Body of pancreas (tissue), 4 donors: ENCODE data around the gene USP12. TPM values are rescaled to one million over a fixed set of nuclear protein-coding genes. Genes with fewer than 3 reads are reported as not detected.

Experiments
- ATAC-seq: fragments of 150-250 bp; one replicate; pipeline ENCODE4 v1.9.1; 2016
- DNase-seq, 4 donors: peaks; one replicate each; pipeline ENCODE4 v3.0.0-alpha.2; 2019
- H3K27ac ChIP-seq, 4 donors: fragments of 200-600 bp; sonication (generic); 1 replicate in 3 of 4; 2 replicates in 1 of 4; pipeline versions ENCODE4 v1.5.1 to v1.6.1; 2016 to 2019; ENCODE audit warnings: mild to moderate bottlenecking in 1 of 4, mixed read lengths in 1 of 4, moderate library complexity in 1 of 4
- H3K27me3 ChIP-seq, 2 donors: fragments of 200-600 bp; sonication (generic); one replicate each; pipeline ENCODE4 v1.6.0; 2016; ENCODE audit warnings: mild to moderate bottlenecking in 1 of 2
- H3K36me3 ChIP-seq, 2 donors: fragments of 200-600 bp; sonication (generic); replicated peaks in 1 of 2; 2 replicates each; pipeline ENCODE4 v1.5.1; 2016; ENCODE audit warnings: low read depth in 2 of 2; ENCODE audit not compliant: insufficient read depth in 1 of 2
- H3K4me1 ChIP-seq: fragments of 200-600 bp; sonication (generic); one replicate; pipeline ENCODE4 v1.6.0; 2016
- H3K4me3 ChIP-seq, 2 donors: fragments of 200-600 bp; sonication (generic); 1 replicate in 1 of 2; 2 replicates in 1 of 2; pipeline ENCODE4 v1.5.1; 2016 to 2019
- H3K9me3 ChIP-seq, 3 donors: fragments of 200-600 bp; sonication (generic); 1 replicate in 2 of 3; 2 replicates in 1 of 3; pipeline ENCODE4 v1.5.1; 2016
- POLR2A ChIP-seq, 3 donors: fragments of 450-650 bp; IDR thresholded peaks; one replicate each; pipeline ENCODE4 v1.6.1; 2016; ENCODE audit warnings: antibody characterized with exemption in 3 of 3, mild to moderate bottlenecking in 2 of 3
- WGBS, 2 donors: methylation state at CpG; one replicate each; pipeline ENCODE4 v1.1.5; 2017; 5-methylcytosine and 5-hydroxymethylcytosine counted together
- intact Hi-C: fragments of 100-400 bp; cut with DNase I; formaldehyde crosslinking; loops from one replicate; pipeline ENCODE4 v1.15.1; 2023
- total RNA-seq, 2 donors: library from RNA; depleted of rRNA; stranded (reverse); fragments of >200 nt; gene quantifications; one replicate each; pipeline ENCODE4 v1.1.0, GENCODE V29; 2016
- TF ChIP-seq, protein P1 (sequence below), 7 experiments: fragments of 450-650 bp in 4 of 7; fragments of 200-600 bp in 3 of 7; sonication (generic) in 3 of 7; IDR thresholded peaks; one replicate each; pipeline ENCODE4 v1.5.1; 2016 to 2019; ENCODE audit warnings: antibody characterized with exemption in 7 of 7

Gene USP12
- total RNA-seq, 2 donors from 2014 or later: 12.9 to 16.9 TPM

DNA sequence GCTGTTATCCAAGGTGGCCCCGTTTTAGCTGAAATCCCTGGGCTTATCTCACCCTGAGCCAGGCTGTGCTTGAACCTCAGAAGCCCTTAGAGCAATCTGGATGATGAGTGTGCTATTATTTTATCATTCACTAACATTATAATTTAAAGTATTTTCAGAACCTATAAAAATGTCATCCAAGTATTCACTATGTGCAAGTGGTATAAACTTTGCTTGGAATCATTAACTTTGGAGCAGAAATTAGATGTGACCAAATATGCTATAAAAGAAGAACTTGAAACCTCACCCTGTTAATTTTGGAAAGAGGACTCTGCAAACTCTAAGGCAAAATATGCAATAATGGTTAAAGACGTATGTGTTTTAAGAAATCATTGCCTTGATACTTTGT lies 147.5 kb downstream of the USP12 start:
- Histone ChIP-seq H3K9me3 (no peaks in the 10 kb centered on the region), H3K4me1 (peaks cover 5% of the 10 kb centered on the region), H3K36me3 (no peaks in the 10 kb centered on the region), H3K27ac (no peak overlapping the region), H3K27me3 (no peaks in the 10 kb centered on the region), H3K4me3 (no peak overlapping the region)
- DNase-seq (no peak), ATAC-seq (no peak)
- intact Hi-C loops: no loop called here
- 51 to 75% methylated on average over 2 of the region's 2 CpGs for WGBS, 2 donors
- TF ChIP-seq POLR2A (IDR thresholded peaks at IDR 0.05): no peak
- TF ChIP-seq, protein P1, sequence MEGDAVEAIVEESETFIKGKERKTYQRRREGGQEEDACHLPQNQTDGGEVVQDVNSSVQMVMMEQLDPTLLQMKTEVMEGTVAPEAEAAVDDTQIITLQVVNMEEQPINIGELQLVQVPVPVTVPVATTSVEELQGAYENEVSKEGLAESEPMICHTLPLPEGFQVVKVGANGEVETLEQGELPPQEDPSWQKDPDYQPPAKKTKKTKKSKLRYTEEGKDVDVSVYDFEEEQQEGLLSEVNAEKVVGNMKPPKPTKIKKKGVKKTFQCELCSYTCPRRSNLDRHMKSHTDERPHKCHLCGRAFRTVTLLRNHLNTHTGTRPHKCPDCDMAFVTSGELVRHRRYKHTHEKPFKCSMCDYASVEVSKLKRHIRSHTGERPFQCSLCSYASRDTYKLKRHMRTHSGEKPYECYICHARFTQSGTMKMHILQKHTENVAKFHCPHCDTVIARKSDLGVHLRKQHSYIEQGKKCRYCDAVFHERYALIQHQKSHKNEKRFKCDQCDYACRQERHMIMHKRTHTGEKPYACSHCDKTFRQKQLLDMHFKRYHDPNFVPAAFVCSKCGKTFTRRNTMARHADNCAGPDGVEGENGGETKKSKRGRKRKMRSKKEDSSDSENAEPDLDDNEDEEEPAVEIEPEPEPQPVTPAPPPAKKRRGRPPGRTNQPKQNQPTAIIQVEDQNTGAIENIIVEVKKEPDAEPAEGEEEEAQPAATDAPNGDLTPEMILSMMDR (IDR thresholded peaks at IDR 0.05): no peak

DNA sequence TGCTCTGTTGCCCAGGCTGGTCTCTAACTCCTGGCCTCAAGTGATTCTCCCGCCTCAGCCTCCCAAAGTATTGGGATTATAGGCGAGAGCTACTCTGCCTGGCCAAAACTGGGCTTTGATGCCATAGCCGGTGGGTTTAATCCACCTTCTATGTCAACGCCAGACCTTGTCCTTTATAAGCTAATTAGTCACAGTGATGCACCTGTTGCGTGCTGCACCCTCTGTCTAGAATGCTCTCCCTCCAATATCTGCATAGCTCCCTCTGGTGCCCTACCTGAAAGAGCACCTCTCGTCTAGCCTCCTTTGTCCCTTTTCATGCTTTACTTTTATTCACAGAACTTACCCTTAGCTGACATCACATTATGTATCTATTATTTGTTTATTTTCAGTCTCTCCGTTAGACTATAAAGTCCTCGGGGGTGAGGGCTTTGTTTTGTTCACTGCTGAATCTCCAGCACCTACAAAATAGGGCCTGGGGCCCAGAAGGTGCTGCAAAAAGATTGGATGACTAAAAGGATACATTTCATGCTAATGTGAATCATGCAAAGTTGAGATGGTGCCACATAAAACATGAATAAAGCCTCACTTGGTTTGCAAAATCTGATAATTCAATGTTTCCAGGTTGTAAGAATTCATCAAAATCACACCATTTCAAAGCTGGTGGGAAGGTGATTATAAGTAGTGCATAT lies 148.1 kb downstream of the USP12 start:
- Histone ChIP-seq H3K9me3 (no peaks in the 10 kb centered on the region), H3K4me1 (peaks cover 5% of the 10 kb centered on the region), H3K27ac (no peak overlapping the region), H3K27me3 (no peaks in the 10 kb centered on the region), H3K36me3 (no peaks in the 10 kb centered on the region), H3K4me3 (no peak overlapping the region)
- DNase-seq (no peak), ATAC-seq (no peak)
- 87 to 89% methylated on average over 8 of the region's 8 CpGs for WGBS, 2 donors
- TF ChIP-seq POLR2A (IDR thresholded peaks at IDR 0.05): no peak
- TF ChIP-seq, protein P1 (IDR thresholded peaks at IDR 0.05): no peak
- intact Hi-C loops: no loop called here

DNA sequence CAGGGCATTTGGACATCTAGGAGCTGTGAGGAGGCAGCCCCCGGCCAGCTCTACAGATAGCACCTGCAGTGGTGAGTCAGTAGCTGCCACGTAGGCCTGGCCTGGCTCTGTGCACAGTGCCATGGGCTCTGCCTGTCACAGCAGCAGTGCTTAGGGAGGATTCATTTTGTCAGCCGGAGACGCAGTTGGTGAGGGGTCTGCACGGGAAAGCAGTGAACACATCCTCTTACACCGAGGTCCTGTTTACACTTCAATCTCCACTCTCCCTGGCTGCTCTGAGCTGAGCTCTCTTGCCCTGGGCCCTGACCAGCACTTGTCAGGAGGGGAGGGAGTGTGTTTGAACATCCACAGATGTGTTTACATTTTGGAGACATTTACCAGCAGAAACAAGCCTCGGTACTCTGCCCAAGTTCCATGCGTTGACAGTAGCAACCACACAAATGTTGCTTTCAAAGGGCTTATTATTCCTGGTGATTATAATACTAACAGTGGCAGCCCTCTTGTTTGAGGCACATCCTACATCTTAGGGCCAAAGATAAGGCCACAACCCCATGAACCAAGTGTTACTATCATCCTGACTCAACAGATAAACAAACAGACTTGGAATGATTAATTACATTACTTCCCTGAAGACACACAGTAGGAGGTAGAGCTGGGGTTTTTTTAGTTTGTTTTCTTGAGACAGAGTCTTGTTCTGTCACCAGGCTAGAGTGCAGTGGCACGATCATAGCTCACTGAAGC lies 148.9 kb downstream of the USP12 start:
- TF ChIP-seq, protein P1 (IDR thresholded peaks at IDR 0.05): no peak
- TF ChIP-seq POLR2A (IDR thresholded peaks at IDR 0.05): no peak
- intact Hi-C loops: no loop called here
- ATAC-seq (no peak), DNase-seq (no peak)
- Histone ChIP-seq H3K27me3 (no peaks in the 10 kb centered on the region), H3K9me3 (no peaks in the 10 kb centered on the region), H3K4me1 (peaks cover 5% of the 10 kb centered on the region), H3K27ac (no peak overlapping the region), H3K36me3 (no peaks in the 10 kb centered on the region), H3K4me3 (no peak overlapping the region)
- WGBS, 2 donors: 51 to 54% methylated on average over 9 of the region's 9 CpGs

DNA sequence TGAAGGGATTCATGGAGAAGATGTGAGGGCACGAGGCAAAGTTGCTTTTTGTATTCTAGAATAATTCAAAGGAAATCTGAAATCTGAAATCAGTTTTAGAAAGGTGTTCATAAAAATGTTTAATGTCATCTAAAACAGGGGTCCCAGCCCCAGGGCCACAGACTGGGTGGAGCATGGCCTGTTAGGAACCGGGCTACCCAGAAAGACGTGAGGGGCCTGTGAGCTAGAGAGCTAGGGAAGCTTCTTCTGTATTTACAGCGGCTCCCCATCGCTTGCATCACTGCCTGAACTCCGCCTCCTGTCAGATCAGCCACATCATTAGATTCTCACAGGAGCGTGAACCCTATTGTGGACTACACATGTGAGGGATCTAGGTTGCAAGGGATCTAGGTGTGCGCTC lies 151.2 kb downstream of the USP12 start:
- Histone ChIP-seq H3K4me3 (no peak overlapping the region), H3K27me3 (no peaks in the 10 kb centered on the region), H3K27ac (no peak overlapping the region), H3K36me3 (no peaks in the 10 kb centered on the region), H3K9me3 (no peaks in the 10 kb centered on the region), H3K4me1 (peaks cover 5% of the 10 kb centered on the region)
- DNase-seq: no peak
- no peak for TF ChIP-seq POLR2A (IDR thresholded peaks at IDR 0.05)
- TF ChIP-seq, protein P1 (IDR thresholded peaks at IDR 0.05): no peak
- intact Hi-C loops: no loop called here
- 89 to 91% methylated on average over 8 of the region's 8 CpGs for WGBS, 2 donors
- ATAC-seq: no peak
